HEK293 (cell line): ENCODE measurements around the gene PSMC4.

Experiments used
- FEZF1 ChIP-seq: fragments of 450-650 bp; formaldehyde crosslinking; IDR thresholded peaks from 2 replicates; pipeline ENCODE4 v1.5.1; 2016; ENCODE audit warnings: missing biosample characterization, missing genetic modification characterization
- GLIS2 ChIP-seq: fragments of 450-650 bp; formaldehyde crosslinking; IDR thresholded peaks from 2 replicates; pipeline ENCODE4 v1.5.1; 2016; ENCODE audit warnings: missing biosample characterization, missing genetic modification characterization
- HOXA7 ChIP-seq: sonication (generic); formaldehyde crosslinking; IDR thresholded peaks from 2 replicates; pipeline ENCODE4 v1.8.1; 2022; ENCODE audit warnings: missing genetic modification reagents, borderline replicate concordance
- HOXC10 ChIP-seq: sonication (generic); formaldehyde crosslinking; IDR thresholded peaks from 2 replicates; pipeline ENCODE4 v1.8.1; 2023; ENCODE audit warnings: mild to moderate bottlenecking, missing genetic modification reagents
- KLF16 ChIP-seq: fragments of 450-650 bp; formaldehyde crosslinking; IDR thresholded peaks from 2 replicates; pipeline ENCODE4 v1.5.1; 2017; ENCODE audit warnings: missing biosample characterization, missing genetic modification characterization
- KLF8 ChIP-seq: fragments of 450-650 bp; formaldehyde crosslinking; IDR thresholded peaks from 2 replicates; pipeline ENCODE4 v1.5.1; 2016; ENCODE audit warnings: missing biosample characterization, missing genetic modification characterization
- KLF9 ChIP-seq: fragments of 450-650 bp; formaldehyde crosslinking; IDR thresholded peaks from 2 replicates; pipeline ENCODE4 v1.5.1; 2016; ENCODE audit warnings: missing biosample characterization, missing genetic modification characterization, low read depth
- SCRT2 ChIP-seq: fragments of 450-650 bp; formaldehyde crosslinking; IDR thresholded peaks from 2 replicates; pipeline ENCODE4 v1.5.1; 2016; ENCODE audit warnings: missing biosample characterization, missing genetic modification characterization
- SP2 ChIP-seq: fragments of 450-650 bp; formaldehyde crosslinking; IDR thresholded peaks from 2 replicates; pipeline ENCODE4 v1.5.1; 2016; ENCODE audit warnings: missing biosample characterization, missing genetic modification characterization
- ZBTB20 ChIP-seq: fragments of 450-650 bp; formaldehyde crosslinking; IDR thresholded peaks from 2 replicates; pipeline ENCODE4 v1.5.1; 2016; ENCODE audit warnings: missing biosample characterization, missing genetic modification characterization
- ZFP3 ChIP-seq: fragments of 450-650 bp; formaldehyde crosslinking; IDR thresholded peaks from 2 replicates; pipeline ENCODE4 v1.5.1; 2016; ENCODE audit warnings: low read depth, missing biosample characterization, missing genetic modification characterization
- ZNF19 ChIP-seq: fragments of 450-650 bp; formaldehyde crosslinking; IDR thresholded peaks from 2 replicates; pipeline ENCODE4; 2016; ENCODE audit warnings: missing biosample characterization, missing genetic modification characterization, low read depth
- ZNF280D ChIP-seq: fragments of 450-650 bp; formaldehyde crosslinking; IDR thresholded peaks from 2 replicates; pipeline ENCODE4 v1.5.1; 2016; ENCODE audit warnings: missing biosample characterization, missing genetic modification characterization
- ZNF302 ChIP-seq: fragments of 450-650 bp; formaldehyde crosslinking; IDR thresholded peaks from 2 replicates; pipeline ENCODE4 v1.5.1; 2016; ENCODE audit warnings: missing biosample characterization, missing genetic modification characterization, low read depth
- ZNF366 ChIP-seq: fragments of 450-650 bp; formaldehyde crosslinking; conservative IDR thresholded peaks from 2 replicates; pipeline ENCODE4 v1.5.1; 2016; ENCODE audit warnings: missing biosample characterization, missing genetic modification characterization
- ZNF416 ChIP-seq: fragments of 450-650 bp; formaldehyde crosslinking; IDR thresholded peaks from 2 replicates; pipeline ENCODE4 v1.5.1; 2016; ENCODE audit warnings: missing biosample characterization, missing genetic modification characterization
- ZNF488 ChIP-seq: fragments of 450-650 bp; formaldehyde crosslinking; IDR thresholded peaks from 2 replicates; pipeline ENCODE4 v1.5.1; 2016; ENCODE audit warnings: missing biosample characterization, missing genetic modification characterization
- ZNF776 ChIP-seq: fragments of 450-650 bp; formaldehyde crosslinking; IDR thresholded peaks from 2 replicates; pipeline ENCODE4 v1.5.0; 2017; ENCODE audit warnings: missing biosample characterization, missing genetic modification characterization, borderline replicate concordance
- ZNF791 ChIP-seq: fragments of 450-650 bp; formaldehyde crosslinking; IDR thresholded peaks from 2 replicates; pipeline ENCODE4 v1.5.1; 2016; ENCODE audit warnings: missing biosample characterization, missing genetic modification characterization
- ZXDB ChIP-seq: fragments of 450-650 bp; formaldehyde crosslinking; IDR thresholded peaks from 2 replicates; pipeline ENCODE4 v1.5.1; 2016; ENCODE audit warnings: missing biosample characterization, missing genetic modification characterization
- TF ChIP-seq, protein P1 (sequence below): fragments of 450-650 bp; formaldehyde crosslinking; IDR thresholded peaks from 2 replicates; pipeline ENCODE4 v1.5.1; 2016; ENCODE audit warnings: missing biosample characterization, missing genetic modification characterization
- TF ChIP-seq, protein P2 (sequence below): fragments of 450-650 bp; formaldehyde crosslinking; IDR thresholded peaks from 2 replicates; pipeline ENCODE4; 2016; ENCODE audit warnings: missing biosample characterization, missing genetic modification characterization
- TF ChIP-seq, protein P3 (sequence below): fragments of 450-650 bp; formaldehyde crosslinking; IDR thresholded peaks from 2 replicates; pipeline ENCODE4 v1.5.1; 2016; ENCODE audit warnings: missing biosample characterization, missing genetic modification characterization
- TF ChIP-seq, protein P4 (sequence below): fragments of 450-650 bp; formaldehyde crosslinking; IDR thresholded peaks from 2 replicates; pipeline ENCODE4 v1.5.1; 2016; ENCODE audit warnings: missing biosample characterization, missing genetic modification characterization, borderline replicate concordance
- TF ChIP-seq, protein P5 (sequence below): fragments of 450-650 bp; formaldehyde crosslinking; IDR thresholded peaks from 2 replicates; pipeline ENCODE4 v1.5.1; 2016; ENCODE audit warnings: missing biosample characterization, missing genetic modification characterization

PSMC4 gene

GRCh38 chr19:39996811-39997637, 26.1 kb downstream of the PSMC4 start, which contains the start of gene ZNF546 (continued):
- TF ChIP-seq, protein P1, sequence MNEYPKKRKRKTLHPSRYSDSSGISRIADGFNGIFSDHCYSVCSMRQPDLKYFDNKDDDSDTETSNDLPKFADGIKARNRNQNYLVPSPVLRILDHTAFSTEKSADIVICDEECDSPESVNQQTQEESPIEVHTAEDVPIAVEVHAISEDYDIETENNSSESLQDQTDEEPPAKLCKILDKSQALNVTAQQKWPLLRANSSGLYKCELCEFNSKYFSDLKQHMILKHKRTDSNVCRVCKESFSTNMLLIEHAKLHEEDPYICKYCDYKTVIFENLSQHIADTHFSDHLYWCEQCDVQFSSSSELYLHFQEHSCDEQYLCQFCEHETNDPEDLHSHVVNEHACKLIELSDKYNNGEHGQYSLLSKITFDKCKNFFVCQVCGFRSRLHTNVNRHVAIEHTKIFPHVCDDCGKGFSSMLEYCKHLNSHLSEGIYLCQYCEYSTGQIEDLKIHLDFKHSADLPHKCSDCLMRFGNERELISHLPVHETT (tag by site-specific recombination) = peak; percentile 55
- TF ChIP-seq KLF9 (peak; percentile 5; the same call in 1 of the 2 replicates), ZFP3 (tag by site-specific recombination) (no peak), HOXC10 (CRISPR knock-in tag) (no peak), GLIS2 (tag by site-specific recombination) (peak; percentile 92), ZNF366 (tag by site-specific recombination) (peak; percentile 54; the same call in 1 of the 2 replicates), FEZF1 (0 out of 2 replicates have a peak, but pooled peaks have one; percentile 15), KLF16 (tag by site-specific recombination) (peak; percentile 84), ZNF19 (tag by site-specific recombination) (no peak), ZNF416 (tag by site-specific recombination) (no peak; the same call in 1 of the 2 replicates), ZNF791 (tag by site-specific recombination) (no peak), SP2 (tag by site-specific recombination) (peak; percentile 36; the same call in 1 of the 2 replicates), HOXA7 (CRISPR knock-in tag) (no peak), ZNF280D (tag by site-specific recombination) (0 out of 2 replicates have a peak, but pooled peaks have one; percentile 74), ZXDB (peak; percentile 99), KLF8 (tag by site-specific recombination) (peak; percentile 67; the same call in 1 of the 2 replicates), ZNF776 (tag by site-specific recombination) (no peak), ZNF488 (tag by site-specific recombination) (no peak; the same call in 1 of the 2 replicates), ZBTB20 (tag by site-specific recombination) (peak; percentile 98), SCRT2 (tag by site-specific recombination) (peak; percentile 65), ZNF302 (tag by site-specific recombination) (no peak)
- TF ChIP-seq, protein P2, sequence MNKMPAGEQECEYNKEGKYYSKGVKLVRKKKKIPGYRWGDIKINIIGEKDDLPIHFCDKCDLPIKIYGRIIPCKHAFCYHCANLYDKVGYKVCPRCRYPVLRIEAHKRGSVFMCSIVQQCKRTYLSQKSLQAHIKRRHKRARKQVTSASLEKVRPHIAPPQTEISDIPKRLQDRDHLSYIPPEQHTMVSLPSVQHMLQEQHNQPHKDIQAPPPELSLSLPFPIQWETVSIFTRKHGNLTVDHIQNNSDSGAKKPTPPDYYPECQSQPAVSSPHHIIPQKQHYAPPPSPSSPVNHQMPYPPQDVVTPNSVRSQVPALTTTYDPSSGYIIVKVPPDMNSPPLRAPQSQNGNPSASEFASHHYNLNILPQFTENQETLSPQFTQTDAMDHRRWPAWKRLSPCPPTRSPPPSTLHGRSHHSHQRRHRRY (tag by site-specific recombination) = no peak
- TF ChIP-seq, protein P3, sequence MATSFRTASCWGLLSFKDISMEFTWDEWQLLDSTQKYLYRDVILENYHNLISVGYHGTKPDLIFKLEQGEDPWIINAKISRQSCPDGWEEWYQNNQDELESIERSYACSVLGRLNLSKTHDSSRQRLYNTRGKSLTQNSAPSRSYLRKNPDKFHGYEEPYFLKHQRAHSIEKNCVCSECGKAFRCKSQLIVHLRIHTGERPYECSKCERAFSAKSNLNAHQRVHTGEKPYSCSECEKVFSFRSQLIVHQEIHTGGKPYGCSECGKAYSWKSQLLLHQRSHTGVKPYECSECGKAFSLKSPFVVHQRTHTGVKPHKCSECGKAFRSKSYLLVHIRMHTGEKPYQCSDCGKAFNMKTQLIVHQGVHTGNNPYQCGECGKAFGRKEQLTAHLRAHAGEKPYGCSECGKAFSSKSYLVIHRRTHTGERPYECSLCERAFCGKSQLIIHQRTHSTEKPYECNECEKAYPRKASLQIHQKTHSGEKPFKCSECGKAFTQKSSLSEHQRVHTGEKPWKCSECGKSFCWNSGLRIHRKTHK (tag by site-specific recombination) = no peak
- TF ChIP-seq, protein P4, sequence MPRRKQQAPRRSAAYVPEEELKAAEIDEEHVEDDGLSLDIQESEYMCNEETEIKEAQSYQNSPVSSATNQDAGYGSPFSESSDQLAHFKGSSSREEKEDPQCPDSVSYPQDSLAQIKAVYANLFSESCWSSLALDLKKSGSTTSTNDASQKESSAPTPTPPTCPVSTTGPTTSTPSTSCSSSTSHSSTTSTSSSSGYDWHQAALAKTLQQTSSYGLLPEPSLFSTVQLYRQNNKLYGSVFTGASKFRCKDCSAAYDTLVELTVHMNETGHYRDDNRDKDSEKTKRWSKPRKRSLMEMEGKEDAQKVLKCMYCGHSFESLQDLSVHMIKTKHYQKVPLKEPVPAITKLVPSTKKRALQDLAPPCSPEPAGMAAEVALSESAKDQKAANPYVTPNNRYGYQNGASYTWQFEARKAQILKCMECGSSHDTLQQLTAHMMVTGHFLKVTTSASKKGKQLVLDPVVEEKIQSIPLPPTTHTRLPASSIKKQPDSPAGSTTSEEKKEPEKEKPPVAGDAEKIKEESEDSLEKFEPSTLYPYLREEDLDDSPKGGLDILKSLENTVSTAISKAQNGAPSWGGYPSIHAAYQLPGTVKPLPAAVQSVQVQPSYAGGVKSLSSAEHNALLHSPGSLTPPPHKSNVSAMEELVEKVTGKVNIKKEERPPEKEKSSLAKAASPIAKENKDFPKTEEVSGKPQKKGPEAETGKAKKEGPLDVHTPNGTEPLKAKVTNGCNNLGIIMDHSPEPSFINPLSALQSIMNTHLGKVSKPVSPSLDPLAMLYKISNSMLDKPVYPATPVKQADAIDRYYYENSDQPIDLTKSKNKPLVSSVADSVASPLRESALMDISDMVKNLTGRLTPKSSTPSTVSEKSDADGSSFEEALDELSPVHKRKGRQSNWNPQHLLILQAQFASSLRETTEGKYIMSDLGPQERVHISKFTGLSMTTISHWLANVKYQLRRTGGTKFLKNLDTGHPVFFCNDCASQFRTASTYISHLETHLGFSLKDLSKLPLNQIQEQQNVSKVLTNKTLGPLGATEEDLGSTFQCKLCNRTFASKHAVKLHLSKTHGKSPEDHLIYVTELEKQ (tag by site-specific recombination) = no peak
- TF ChIP-seq, protein P5, sequence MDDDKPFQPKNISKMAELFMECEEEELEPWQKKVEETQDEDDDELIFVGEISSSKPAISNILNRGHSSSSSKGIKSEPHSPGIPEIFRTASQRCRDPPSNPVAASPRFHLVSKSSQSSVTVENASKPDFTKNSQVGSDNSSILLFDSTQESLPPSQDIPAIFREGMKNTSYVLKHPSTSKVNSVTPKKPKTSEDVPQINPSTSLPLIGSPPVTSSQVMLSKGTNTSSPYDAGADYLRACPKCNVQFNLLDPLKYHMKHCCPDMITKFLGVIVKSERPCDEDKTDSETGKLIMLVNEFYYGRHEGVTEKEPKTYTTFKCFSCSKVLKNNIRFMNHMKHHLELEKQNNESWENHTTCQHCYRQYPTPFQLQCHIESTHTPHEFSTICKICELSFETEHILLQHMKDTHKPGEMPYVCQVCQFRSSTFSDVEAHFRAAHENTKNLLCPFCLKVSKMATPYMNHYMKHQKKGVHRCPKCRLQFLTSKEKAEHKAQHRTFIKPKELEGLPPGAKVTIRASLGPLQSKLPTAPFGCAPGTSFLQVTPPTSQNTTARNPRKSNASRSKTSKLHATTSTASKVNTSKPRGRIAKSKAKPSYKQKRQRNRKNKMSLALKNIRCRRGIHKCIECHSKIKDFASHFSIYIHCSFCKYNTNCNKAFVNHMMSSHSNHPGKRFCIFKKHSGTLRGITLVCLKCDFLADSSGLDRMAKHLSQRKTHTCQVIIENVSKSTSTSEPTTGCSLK (tag by site-specific recombination) = no peak
